Measurements from ENCODE around the gene TDRD9.

Gene TDRD9

GRCh38 chr14:104095426-104096310 lies 167.4 kb downstream of the TDRD9 start:
- H3K4me3 ChIP-seq: no peak overlapping the region
- no peak for DNase-seq (ENCODE audit: low spot score)
- no peak overlapping the region for H3K27ac ChIP-seq
- TF ChIP-seq, protein P1, sequence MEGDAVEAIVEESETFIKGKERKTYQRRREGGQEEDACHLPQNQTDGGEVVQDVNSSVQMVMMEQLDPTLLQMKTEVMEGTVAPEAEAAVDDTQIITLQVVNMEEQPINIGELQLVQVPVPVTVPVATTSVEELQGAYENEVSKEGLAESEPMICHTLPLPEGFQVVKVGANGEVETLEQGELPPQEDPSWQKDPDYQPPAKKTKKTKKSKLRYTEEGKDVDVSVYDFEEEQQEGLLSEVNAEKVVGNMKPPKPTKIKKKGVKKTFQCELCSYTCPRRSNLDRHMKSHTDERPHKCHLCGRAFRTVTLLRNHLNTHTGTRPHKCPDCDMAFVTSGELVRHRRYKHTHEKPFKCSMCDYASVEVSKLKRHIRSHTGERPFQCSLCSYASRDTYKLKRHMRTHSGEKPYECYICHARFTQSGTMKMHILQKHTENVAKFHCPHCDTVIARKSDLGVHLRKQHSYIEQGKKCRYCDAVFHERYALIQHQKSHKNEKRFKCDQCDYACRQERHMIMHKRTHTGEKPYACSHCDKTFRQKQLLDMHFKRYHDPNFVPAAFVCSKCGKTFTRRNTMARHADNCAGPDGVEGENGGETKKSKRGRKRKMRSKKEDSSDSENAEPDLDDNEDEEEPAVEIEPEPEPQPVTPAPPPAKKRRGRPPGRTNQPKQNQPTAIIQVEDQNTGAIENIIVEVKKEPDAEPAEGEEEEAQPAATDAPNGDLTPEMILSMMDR (IDR thresholded peaks at IDR 0.05): no peak

- no peak for DNase-seq (ENCODE audit: low spot score)
- H3K4me3 ChIP-seq: no peak overlapping the region
- H3K27ac ChIP-seq: no peak overlapping the region
- TF ChIP-seq, protein P1 (IDR thresholded peaks at IDR 0.05): no peak
Measured at GRCh38 chr14:104096318-104096717, 168.1 kb downstream of the TDRD9 start.

GRCh38 chr14:104096751-104097700 lies 168.8 kb downstream of the TDRD9 start:
- Histone ChIP-seq H3K27ac (no peak overlapping the region), H3K4me3 (no peak overlapping the region)
- TF ChIP-seq, protein P1 (IDR thresholded peaks at IDR 0.05): no peak
- no peak for DNase-seq (ENCODE audit: low spot score)

DNA sequence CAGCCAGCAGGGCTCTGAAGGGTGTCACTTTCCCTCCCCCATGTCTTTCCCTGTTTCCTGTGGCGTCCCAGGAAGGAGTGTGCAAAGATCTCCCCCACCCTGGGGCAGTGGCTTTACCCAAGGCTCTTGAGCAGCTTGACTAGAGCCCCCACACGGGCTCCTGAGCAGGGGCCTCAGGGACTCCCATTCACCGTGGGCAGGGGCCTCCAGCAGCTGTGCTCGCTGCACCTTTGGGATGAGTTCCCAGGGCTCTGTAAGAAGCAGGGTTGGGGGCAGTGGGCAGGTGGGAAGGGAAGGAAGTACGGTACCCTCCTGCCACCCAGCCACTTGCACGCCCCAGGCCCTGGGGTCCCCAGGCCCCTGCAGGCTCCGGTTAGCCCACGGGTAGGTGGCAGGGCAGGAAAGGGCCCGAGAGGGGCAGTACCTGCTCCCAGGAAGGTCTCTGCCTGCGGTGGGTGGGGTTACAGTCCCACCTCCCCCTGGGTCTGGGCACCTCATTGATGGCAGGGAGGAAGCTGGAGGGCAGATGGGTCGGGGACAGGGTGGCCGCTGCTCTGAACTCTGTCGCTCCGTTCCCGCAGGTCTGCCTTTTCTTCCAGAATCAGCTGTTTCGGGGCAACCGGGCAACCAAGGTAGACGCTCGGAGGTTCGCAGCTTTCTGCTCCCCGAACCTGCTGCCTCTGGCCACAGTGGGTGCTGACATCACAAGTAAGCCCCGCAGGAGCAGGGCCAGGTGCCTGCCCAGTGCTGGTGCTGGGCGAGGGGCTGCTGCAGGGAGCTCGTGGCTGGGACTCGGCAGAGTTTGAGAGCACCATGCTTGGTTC lies 170.2 kb downstream of the TDRD9 start:
- DNase-seq (ENCODE audit: low spot score): no peak
- H3K27ac ChIP-seq: no peak overlapping the region
- TF ChIP-seq, protein P1 (IDR thresholded peaks at IDR 0.05): no peak
- H3K4me3 ChIP-seq: no peak overlapping the region

DNA sequence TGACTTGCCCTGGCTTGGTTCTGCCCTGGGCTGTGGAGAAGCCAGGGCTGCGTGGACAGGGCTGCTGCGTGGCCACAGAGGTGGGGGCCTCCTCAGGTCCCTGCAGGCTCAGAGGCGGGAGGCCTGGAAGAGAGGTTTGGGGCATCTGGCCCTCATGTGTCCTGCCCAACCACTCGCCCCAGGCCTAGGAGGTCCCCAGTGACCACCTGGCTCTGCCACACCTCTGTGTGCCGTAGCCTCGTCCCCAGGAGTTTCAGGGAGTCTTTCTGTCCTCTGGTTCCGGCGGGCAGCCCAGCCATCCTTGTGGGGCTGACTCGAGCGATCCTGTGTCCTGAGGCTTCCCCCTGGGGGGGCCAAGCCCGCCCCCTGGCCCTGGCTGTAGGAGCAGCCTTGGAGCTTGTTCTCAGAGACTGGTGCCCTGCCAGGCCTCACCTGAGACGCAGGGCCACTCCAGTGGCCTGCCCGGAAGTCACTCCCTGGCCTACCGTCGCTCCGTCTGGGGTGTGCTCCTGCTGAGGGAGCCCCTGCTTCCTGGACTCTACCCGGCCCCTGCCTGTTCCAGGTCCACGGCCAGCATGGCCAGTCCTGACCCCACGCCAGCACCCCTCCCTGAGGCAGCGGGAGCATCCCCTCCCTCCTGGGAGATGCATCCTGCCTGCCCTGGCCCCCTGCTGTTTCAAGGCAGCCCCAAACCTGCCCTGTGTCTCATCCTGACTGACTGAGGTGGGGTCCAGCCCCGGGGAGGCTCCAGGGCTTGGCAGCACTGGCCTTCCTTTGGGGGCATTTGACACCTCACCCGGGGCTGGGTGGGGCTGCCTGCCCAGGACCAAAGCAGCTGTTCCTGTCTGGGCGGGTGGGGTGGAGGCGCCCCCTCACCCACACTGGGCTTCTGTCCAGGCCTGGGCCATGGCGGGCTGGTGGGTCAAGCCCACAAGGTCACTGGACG lies 171.1 kb downstream of the TDRD9 start:
- Histone ChIP-seq H3K4me3 (no peak overlapping the region), H3K27ac (no peak overlapping the region)
- no peak for DNase-seq (ENCODE audit: low spot score)

More for the DNA sequence above, 171.1 kb downstream of the TDRD9 start:
- TF ChIP-seq, protein P1 (IDR thresholded peaks at IDR 0.05): no peak
